ENCODE measurements around the gene OTOGL.

The OTOGL gene

GRCh38 chr12:80314741-80315140, 215.4 kb downstream of the OTOGL start:
- no peak for DNase-seq
- intact Hi-C loops (cut with DNase I), result no loop called here

- no peak for DNase-seq
- intact Hi-C loops (cut with DNase I), result no loop called here
Measured at GRCh38 chr12:80316222-80316621, 216.9 kb downstream of the OTOGL start.

DNA sequence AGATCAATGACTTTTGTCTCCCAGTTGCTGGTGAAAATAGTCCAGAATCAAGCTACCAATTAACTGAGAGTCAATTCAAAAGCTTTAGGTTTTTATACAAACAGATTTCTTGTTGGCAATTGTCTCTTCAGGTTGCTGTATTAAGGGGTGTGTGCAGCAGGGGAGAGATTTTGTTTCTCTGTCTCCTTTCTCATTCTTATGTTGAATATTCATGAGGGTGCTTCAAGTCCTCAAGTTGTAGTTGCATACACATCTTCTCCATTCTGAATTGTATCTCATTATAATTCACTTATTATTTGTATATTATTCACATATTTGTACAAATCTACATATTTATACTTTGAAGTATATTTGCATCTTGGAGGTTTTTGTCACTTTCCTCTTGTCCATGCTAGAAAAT, 218.0 kb downstream of the OTOGL start:
- intact Hi-C loops (cut with DNase I), result no loop called here
- DNase-seq, result no peak

- no peak for DNase-seq
- intact Hi-C loops (cut with DNase I), result no loop called here
Measured at GRCh38 chr12:80317899-80318298, 218.6 kb downstream of the OTOGL start.

DNA sequence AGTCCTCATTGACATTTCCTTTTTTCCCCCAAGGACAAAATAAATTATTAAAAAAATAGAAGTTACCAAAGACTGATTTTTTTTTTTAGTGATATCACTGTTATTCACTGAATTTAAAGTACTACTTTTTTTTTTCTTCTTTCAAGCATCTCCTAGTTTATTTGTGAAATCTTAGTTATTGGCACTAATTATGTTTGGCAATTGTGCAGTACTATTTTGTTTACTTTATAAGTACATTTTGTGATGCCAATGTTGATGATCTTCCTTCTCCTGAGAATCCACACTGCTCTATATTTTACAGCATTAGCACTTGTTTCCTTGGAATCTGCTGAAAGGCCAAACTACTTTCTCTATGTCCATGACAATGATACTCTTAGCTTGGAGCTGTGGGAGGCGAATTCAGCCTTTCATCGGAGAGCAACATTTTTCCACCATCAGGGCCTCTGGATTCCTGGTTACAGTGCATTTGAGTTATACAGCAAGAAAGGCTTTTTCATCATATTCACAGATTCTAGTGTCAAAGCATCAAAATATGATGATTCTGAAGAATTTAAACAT, 220.9 kb downstream of the OTOGL start:
- intact Hi-C loops (cut with DNase I), result no loop called here
- no peak for DNase-seq

GRCh38 chr12:80321653-80322052, 222.3 kb downstream of the OTOGL start:
- peak in 5 of 42 donors; percentile 5 to 36 (median 11) for DNase-seq

DNA sequence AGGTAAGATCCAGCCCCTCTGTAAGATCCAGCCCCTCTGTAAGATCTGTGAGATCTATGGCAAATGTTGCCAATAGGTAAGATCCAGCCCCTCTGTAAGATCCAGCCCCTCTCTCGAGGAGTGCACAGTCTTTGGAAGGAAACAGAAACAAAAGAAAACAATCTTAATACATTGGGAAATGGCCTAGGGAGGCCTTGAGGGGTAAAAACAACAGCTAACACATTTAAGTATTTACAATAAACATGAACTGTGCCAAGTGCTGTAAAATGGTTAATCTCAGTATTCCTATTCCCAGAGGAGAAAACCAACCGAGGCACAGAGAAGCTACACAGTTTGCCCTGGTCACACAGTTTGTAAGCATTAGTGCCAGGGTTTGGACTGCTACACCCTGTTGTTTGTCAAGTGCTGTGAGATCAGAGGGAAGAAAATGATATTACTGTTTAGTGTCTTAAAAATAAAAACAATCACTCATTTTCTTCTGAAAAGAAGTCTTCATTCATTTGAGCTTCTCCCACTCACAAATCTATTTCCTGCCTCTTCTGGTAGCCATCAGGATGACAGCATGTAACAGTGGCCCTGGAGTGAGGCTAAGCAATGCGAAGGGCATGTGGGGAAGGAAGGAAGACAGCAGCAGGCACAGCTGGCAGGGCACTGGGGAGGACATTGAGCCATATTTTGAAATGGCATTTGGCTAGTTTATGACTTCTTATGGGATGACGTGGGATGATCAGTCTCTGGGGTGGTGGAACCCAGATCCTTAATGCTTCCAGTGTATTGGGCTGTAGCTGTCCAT, 226.0 kb downstream of the OTOGL start:
- no peak for DNase-seq
- intact Hi-C loops (cut with DNase I), result no loop called here

More at GRCh38 chr12:80321653-80322052, 222.3 kb downstream of the OTOGL start:
- intact Hi-C loops (cut with DNase I), result no loop called here

DNA sequence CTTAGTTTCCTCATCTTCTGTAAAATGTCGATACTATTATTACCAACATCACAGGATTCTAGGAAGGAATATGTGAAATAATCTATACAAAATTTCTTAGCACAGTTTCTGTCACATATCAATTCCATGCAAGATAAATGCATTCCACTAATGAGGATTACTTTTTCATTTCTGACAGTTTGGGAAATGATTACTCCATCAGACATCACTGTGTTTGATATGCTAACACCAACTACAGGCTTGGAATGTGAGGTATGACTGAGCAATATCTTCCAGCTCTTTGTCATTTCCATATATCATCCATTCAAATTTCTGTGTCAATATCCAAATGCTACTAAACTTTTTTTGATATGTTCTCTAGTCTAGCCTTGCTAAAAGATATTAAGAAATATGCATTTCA, 233.5 kb downstream of the OTOGL start:
- DNase-seq, result no peak
- intact Hi-C loops (cut with DNase I), result no loop called here

DNA sequence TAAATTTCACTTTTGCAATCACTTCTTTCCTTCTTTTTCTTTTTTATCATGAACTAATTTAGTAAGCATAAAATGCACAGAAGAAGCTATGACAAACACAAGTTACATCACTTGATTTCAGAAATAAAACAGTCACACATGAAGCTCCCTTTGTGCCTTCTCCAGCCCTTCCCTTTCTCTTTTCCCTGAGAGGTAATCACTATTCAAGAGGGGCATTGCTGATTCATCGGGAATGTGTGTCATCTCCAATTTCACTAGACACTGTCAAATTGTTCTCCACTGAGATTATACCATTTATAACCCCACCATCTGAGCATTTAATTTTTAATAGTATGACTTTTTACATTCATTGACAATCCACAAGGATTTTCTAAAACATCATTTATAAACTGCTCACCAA, 253.1 kb downstream of the OTOGL start:
- no peak for DNase-seq
- intact Hi-C loops (cut with DNase I), result no loop called here

DNA sequence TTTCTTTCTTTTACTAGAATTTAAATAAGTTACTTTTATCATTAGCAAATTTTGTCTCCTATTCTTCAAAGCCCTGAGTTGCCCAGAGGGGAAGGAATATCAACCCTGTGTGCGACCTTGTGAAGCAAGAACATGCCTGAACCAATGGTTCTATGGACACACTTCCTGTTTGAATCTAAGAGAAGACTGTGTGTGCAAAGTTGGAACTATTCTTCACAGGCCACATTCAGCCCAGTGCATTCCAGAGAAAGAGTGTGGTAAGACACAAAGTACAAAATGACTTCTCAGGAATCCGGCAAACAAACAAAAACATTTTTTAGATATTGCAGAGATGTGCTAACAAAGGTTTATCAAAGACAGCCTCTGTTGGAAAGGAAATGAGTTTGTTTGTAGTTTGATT, 253.9 kb downstream of the OTOGL start:
- DNase-seq, result no peak
- intact Hi-C loops (cut with DNase I), result no loop called here

GRCh38 chr12:80356097-80356496, 256.8 kb downstream of the OTOGL start:
- intact Hi-C loops (cut with DNase I), result no loop called here
- DNase-seq, result no peak

DNA sequence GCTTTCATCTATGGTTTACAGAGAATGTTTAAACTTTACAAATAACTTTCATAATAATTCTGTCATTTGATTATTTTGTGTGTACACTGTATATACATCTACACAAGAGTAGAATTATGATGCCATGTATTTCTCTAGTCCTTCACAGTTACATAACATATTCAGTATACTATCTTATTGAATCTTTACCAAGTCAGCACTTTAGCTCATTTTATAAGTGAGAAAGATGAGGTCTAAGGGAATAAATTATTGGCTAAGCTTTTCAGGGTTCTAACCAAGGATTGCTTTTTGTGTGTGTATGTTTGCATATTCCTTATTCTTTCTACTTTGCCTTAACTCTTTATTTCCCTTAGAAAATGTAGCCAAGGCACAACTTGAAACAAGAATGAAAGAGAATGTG, 260.4 kb downstream of the OTOGL start:
- no peak for DNase-seq
- intact Hi-C loops (cut with DNase I), result no loop called here

GRCh38 chr12:80364056-80364455, 264.7 kb downstream of the OTOGL start:
- intact Hi-C loops (cut with DNase I), result no loop called here
- DNase-seq, result no peak

GRCh38 chr12:80373666-80374065, 274.3 kb downstream of the OTOGL start:
- intact Hi-C loops (cut with DNase I), result no loop called here
- DNase-seq, result no peak

GRCh38 chr12:80374615-80375014, 275.3 kb downstream of the OTOGL start:
- intact Hi-C loops (cut with DNase I), result no loop called here

GRCh38 chr12:80377140-80377794, 277.9 kb downstream of the OTOGL start:
- intact Hi-C loops (cut with DNase I), result no loop called here
- no peak for DNase-seq

More at GRCh38 chr12:80374615-80375014, 275.3 kb downstream of the OTOGL start:
- DNase-seq, result no peak

DNA sequence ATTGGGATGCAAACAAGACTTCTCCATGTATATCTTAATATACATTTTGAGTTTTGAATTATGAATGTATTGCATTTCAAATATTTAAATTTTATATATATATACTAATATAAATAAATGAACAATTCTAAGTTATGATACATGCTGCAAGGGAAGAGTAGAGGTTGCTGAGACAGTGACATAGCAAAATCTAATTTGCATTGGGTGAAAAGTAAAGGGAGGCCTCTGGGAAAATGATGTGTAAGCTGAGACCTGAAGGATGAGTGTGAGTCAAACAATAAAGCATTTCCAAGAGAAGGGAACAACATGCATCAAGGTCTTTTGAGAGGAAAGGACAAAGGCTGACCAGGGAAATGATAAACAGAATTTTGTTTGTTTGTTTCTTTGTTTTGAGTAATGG, 281.8 kb downstream of the OTOGL start:
- no peak for DNase-seq
- intact Hi-C loops (cut with DNase I), result no loop called here

DNA sequence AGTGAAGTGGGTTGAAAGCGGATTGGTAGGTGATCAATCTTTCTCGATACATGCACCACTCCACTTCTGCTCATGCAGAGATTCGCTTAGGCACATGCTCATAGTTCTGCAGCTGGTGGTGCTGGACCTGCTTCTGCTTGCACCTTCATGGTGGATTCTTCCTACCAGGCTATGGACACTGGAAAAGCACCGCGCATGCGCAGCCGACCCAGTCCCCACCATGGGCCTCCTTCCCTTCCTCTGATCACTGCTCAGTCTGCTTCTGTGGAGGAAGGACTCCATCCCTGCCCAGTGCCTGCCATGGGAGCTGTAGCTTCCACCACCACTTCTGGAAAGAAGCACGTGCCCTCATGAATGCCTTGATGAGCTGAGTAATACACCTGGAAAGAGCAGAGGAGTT, 282.9 kb downstream of the OTOGL start:
- DNase-seq, result no peak
- intact Hi-C loops (cut with DNase I), result no loop called here

DNA sequence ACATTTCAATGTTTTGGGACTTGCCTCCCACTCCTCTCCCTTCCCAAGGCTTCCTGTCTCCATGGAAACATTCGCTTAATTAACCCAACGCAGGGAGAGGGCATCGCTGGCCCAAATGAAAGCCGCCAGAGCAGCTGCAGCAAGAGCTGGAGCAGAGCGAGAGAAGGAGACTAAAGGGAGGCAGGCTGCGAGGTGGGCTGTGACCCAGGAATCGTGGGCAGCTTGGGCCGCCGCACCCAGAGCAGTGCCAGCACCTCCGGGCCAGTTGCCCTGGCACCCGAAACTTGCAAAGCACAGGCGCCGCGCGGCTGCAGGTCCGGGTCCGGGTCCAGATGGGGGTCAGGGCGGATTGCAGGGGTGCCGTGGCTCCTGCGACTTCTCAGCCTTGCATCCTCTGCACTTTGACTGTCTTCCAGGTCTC, 301.2 kb downstream of the OTOGL start:
- DNase-seq, result peak; percentile 4 to 74 (median 43)
- intact Hi-C loops (cut with DNase I), result no loop called here

DNA sequence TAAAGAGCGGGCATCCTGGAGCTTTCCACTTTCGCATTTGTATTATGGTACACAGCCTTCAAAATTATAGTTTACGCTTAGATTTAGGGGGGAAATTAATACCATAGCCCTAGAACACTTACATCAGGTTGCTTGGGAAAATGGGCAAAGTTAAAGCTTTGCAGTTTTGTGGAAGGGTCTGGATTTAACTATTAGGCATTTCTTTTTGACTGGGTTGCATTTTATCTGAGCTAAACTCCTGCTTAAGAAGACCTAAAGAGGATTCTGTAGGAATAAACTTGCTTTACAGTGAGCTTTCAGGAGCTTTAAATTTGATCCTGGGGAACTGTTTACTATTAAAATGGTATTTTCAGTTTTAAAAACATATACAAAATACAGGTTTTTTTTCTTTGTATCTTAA, 301.9 kb downstream of the OTOGL start:
- DNase-seq, result no peak
- intact Hi-C loops (cut with DNase I), result no loop called here

GRCh38 chr12:80404629-80405028, 305.3 kb downstream of the OTOGL start:
- intact Hi-C loops (cut with DNase I), result no loop called here
- DNase-seq, result no peak
